Cardiac fibroblast (primary cell): ENCODE measurements around the gene HNRNPUL1.
A peak's percentile ranks its signal among the peaks of the same experiment; 100 is the strongest.

Experiments used
- DNase-seq, 2 donors: peaks; one replicate each; pipeline versions ENCODE4 v3.0.0 to v3.0.0-alpha.2; 2010; ENCODE audit warnings: low read depth in 2 of 2
- H3K4me3 ChIP-seq, 2 donors: replicated peaks in 1 of 2; 1 replicate in 1 of 2; 2 replicates in 1 of 2; pipeline ENCODE4 v1.5.1; 2011; ENCODE audit warnings: low read depth in 2 of 2, low read length in 2 of 2, mild to moderate bottlenecking in 2 of 2, moderate library complexity in 1 of 2
- TF ChIP-seq, protein P1 (sequence below): IDR thresholded peaks from one replicate; pipeline ENCODE4 v1.5.1; 2011; ENCODE audit warnings: low read depth, mild to moderate bottlenecking, low read length, inconsistent platforms

Gene HNRNPUL1

DNA sequence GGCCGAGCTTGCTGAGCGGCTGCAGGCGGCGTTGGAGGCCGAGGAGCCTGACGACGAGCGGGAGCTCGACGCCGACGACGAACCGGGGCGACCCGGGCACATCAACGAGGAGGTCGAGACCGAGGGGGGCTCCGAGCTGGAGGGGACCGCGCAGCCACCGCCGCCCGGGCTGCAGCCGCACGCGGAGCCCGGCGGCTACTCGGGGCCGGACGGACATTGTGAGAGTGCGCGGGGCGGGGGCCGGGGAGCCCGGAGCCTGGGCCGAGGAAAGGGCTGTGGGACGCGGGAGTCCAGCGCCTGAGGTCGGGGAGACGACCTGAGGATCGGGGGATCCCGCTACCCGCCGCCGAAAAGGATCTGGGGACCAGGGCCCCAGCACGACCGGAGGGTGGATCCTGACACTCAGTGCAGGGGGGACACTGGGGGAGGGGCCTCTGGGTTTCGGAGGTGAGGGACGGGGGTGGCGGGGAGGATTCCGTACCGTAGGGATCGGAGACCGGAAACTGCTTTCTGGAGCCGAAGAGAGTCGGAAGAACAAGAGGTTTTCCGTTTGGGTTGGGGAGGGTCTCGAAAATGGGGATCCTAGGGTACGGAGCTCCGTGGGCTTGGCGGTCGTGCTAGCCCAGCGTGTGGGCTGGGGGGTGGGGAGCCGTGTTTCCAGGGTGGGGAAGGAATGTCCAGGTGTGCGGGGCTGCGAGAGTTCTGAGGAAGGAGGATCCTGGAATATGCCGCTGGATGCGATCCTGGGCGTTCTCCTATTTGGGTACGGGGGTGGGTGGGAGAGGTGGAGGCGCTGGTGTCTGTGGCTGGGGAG lies 616 bp downstream of the HNRNPUL1 start:
- TF ChIP-seq, protein P1, sequence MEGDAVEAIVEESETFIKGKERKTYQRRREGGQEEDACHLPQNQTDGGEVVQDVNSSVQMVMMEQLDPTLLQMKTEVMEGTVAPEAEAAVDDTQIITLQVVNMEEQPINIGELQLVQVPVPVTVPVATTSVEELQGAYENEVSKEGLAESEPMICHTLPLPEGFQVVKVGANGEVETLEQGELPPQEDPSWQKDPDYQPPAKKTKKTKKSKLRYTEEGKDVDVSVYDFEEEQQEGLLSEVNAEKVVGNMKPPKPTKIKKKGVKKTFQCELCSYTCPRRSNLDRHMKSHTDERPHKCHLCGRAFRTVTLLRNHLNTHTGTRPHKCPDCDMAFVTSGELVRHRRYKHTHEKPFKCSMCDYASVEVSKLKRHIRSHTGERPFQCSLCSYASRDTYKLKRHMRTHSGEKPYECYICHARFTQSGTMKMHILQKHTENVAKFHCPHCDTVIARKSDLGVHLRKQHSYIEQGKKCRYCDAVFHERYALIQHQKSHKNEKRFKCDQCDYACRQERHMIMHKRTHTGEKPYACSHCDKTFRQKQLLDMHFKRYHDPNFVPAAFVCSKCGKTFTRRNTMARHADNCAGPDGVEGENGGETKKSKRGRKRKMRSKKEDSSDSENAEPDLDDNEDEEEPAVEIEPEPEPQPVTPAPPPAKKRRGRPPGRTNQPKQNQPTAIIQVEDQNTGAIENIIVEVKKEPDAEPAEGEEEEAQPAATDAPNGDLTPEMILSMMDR: no peak
- H3K4me3 ChIP-seq: peak overlapping the region; percentile 72 to 86
- DNase-seq: peak; percentile 47 to 50

DNA sequence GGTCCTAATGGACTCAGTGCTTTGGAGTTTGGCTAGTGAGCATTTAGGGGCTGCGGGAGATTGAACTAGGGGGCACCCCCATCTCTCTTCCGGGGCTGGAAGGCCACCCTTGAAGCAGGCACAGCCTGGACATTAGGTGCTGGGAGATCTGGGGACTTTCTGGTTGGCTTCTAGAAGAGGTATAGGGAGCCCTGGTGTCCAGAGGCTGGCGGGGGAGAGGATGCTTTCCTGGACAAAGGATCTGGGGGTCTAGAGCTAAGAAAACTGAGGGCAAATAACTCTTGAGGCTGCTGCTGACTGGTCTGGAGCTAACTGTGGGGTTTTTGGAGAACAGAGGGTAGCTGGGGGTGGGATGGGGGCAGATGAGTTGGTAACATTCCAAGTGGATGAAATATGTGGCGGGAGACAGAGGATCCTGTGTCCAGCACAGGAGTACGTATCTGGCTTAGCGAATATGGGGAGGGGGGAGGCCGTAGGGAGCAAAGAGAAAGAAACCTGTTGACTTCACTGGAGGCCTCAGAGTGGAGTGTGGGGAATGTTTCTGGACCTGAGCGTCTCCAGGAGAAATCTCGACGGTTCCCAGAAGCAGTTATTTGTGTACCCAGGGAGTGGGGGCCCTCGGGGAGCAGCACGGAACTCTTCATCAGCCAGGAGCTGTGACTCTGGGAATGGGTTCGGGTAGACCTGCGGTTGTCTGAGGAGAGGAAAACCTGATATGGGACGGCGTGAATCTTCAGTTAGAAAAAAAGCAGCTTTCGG lies 1.4 kb downstream of the HNRNPUL1 start:
- TF ChIP-seq, protein P1: no peak
- peak overlapping the region; percentile 72 to 86 for H3K4me3 ChIP-seq
- peak; percentile 25 to 31 for DNase-seq

DNA sequence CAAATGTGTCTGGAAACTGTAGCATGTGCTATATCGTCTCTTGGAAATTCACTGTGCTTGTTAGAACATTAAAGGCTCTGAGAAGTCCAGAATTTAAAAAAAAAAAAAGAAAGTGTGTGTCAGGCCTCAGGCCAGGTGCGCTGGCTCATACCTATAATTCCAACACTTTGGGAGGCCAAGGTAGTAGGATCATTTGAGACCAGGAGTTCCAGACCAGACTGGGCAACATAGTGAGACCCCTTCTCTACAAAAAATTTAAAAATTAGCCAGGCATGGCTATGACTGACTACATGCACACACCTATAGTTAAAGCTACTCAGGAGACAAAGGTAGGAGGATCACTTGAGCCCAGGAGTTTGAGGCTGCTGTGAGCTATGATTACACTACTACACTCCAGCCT lies 4.9 kb downstream of the HNRNPUL1 start:
- H3K4me3 ChIP-seq: no peak overlapping the region
- TF ChIP-seq, protein P1: no peak
- DNase-seq: no peak

DNA sequence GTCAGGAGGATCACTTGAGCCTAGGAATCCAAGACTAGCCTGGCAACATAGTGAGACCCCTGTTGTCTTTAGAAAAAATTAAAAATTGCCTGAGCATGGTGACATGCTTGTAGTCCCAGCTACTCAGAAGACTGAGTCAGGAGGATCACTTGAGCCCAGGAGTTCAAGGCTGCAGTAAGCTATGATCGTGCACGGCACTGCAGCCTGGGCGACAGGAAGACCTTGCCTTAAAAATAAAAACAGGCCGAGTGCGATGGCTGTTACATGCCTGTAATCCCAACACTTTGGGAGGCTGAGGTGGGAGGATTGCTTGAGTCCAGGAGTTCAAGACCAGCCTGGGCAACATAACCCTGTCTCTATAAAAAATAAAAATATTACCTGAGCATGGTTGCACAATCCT lies 5.4 kb downstream of the HNRNPUL1 start:
- H3K4me3 ChIP-seq: no peak overlapping the region
- DNase-seq: no peak
- TF ChIP-seq, protein P1: no peak

DNA sequence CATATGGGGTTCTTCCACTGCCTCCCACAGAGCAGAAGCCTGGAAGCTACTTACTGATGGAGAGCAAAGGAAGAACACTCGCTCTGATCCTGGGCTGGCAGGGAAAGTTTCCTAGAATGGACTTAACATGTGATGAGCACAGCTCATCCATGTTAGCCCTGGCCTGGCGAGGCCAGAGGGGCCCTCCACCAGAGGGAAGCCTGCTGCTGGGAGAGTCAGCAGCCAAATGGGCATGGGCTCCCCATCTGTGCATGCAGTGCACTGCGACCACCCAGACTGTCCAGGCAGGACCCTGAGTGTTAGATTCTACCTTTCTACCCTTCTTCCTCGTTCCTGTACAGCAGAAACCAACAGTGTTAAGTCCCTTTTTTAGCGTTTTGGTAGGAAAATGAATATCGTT lies 8.9 kb downstream of the HNRNPUL1 start:
- DNase-seq: no peak
- TF ChIP-seq, protein P1: no peak
- no peak overlapping the region for H3K4me3 ChIP-seq

DNA sequence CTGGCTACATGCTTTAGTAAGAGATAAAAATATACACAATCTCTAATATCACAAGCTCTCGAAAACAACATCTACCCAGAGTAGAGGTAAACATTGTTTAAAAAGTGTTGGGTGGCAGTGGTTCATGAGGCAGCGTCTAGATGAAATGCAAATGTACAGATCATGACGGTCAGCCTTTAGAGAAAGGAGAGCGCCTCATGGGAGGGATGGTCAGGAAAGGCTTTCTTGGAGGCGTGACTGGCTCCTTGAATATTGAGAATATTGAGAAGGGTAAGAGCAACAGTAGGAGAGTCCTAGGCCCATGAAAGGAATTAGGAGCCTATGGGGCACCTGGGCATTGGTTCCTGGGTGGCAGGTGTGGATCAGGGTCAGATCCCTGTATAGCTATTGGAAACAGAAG lies 10.6 kb downstream of the HNRNPUL1 start:
- TF ChIP-seq, protein P1: no peak
- DNase-seq: no peak
- H3K4me3 ChIP-seq: no peak overlapping the region
